DMS79 (cell line): Measurements from ENCODE around the gene MIEF1.
A peak's percentile ranks its signal among the peaks of the same experiment; 100 is the strongest.
"Not testable (repeated sequence)": the region's sequence is repeated elsewhere in the genome, so short reads cannot be mapped to it uniquely, and the experiment has no call there.

Experiments used
- DNase-seq: peaks from one replicate; lab custom pipeline; 2025; lab: John Stamatoyannopoulos, UW

MIEF1 gene

DNA sequence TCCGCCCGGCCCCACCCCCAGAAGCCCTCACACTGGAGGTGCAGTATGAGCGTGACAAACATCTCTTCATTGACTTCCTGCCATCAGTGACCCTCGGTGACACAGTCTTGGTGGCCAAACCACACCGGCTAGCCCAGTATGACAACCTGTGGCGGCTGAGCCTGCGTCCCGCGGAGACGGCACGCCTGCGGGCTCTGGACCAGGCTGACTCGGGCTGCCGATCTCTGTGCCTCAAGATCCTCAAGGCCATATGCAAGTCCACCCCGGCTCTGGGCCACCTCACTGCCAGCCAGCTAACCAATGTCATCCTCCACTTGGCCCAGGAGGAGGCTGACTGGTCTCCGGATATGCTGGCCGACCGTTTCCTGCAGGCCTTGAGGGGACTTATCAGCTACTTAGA lies 11.7 kb downstream of the MIEF1 start:
- no peak for DNase-seq

DNA sequence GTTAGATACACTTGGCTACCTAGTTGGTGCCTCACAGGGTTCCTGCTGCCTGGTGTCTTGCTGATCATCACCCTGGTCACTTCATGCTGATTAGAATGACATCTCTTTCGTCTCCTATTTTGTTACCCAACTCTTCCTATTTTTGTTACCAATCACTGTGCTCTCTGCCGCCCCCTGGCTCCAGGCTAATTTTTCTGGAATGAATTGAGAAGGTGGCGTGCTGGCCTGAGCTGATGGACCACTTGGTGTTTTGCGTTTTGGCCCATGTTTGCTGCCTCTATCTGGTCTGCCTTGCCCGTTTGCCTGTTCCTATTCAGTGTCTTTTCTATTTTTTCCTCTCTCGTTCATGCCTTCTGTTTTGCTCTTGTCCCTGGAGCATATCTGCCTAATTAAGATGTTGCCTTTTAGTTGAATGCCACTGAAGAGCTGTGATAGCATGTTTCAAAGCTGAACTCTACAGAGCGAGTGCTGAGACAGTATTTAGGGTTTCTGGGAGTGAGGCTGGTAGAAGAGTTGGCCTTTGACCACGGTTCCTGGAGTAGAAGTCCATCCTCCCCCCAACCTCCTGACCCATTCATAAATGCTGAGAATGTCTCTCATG lies 12.4 kb downstream of the MIEF1 start:
- DNase-seq: no peak

DNA sequence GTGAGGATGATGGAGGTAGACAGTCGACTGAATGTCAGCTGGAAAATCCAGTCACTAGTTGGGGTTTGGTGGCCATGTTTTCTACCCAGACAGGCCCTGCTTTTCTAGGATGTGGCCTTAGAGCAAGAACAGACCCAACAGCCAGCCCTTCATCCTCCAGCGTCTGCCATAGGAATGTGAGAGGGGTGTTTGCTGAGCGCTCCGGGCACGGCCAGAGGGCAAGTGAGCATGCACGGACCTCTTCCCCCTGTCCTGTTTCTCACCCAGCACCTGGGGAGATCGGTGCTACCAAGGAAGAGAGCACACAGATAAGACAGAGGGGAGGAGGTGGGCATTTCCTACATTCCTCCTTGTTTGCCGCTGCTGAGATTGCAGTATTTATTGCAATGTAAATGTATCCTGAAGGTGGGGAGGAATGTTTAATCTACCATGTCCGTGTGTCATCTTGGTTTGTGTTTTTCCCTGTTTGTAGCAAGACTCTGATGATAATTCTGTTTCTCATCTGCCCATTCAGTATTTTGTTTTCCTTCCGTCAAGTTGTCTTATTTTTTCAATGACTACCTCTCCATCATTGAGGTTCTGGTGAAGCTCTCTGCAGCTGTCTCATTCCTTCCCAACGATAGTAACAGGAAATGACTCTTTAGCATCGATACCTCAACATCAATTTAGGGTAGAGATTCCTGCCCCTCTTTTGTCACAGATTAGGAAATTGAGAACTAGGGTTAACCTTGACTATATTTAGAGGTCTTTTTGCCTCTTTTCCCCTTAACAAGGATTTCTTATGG lies 13.4 kb downstream of the MIEF1 start:
- no peak for DNase-seq

DNA sequence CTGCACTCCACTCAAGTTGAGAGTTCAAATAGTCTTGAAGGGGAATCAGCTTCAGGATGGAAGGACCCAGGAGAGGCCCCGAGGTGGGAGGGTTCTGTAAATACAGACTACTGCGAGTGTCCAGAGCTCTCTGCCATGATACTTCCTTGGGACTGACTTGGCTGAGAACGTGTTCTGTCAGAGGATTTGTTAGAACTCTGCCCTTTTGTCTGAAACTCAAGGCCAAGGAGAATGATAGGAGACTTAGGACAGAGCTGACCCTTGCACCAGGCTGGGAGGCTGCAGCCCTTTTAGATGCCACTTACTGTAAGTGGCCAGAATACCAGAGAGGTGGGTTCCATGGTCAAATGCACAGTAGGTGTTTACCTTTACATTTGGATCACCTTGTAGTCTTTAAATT lies 15.4 kb downstream of the MIEF1 start:
- no peak for DNase-seq

DNA sequence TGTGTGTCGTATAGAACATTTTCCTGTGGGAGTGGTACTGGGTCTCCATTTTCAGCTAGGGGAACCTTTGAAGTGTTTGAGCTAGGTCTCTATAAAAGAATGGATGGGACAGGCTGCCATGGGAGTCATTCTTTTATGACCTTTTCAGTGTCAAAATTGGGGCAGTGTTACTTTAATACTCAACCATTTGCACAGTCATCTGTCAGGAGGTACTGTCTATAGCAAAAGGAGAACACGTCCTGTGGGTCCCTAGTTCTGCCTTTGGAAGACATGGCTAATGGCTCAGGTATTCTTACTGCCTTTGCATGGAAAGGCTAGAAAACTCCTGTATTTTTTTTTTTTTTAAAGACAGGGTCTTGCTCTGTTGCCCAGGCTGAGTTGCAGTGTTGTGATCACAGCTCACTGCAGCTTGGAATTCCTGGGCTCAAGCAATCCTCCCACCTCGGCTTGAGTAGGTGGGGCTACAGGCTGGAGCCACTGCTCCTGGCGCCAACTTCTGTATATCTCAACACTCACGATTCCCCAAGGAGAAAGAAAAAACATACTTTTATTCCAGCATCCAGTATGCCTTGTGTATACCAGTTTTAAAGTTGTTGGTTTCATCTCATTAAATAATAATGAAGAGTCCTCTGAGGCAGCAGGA lies 16.2 kb downstream of the MIEF1 start:
- DNase-seq: no peak

DNA sequence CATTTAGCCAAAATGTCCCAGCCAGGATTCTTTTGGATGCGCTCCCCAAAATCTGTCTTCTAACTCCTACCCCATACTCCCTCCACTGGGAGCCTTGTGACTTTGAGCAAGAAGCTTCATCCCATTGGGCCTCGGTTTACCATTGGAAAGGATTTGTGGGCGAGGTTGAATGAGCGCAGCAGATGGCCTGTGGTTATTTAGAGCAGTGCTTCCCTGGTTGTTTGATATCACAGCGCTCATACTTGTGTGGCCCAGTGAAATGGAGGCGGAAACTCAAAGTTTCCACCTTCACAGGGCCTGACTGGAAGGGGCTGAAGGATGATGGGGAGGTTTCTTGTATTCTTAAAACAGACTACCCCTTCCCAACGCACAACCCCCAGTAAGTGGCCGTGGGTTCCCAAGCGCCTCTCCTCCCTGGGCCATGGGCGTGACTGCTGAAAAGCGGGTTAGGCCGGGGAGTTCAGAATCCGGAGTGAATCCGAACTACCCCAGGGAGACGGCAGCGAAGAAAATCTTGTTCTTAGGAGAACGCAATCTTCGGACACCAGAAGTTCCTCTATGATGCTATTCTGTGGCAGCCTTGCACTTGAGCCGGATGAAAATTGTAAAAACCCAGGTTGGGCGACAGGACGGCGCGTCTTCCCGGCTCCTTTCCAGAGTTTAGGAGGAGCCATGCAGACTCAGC lies 17.0 kb downstream of the MIEF1 start:
- no peak for DNase-seq

DNA sequence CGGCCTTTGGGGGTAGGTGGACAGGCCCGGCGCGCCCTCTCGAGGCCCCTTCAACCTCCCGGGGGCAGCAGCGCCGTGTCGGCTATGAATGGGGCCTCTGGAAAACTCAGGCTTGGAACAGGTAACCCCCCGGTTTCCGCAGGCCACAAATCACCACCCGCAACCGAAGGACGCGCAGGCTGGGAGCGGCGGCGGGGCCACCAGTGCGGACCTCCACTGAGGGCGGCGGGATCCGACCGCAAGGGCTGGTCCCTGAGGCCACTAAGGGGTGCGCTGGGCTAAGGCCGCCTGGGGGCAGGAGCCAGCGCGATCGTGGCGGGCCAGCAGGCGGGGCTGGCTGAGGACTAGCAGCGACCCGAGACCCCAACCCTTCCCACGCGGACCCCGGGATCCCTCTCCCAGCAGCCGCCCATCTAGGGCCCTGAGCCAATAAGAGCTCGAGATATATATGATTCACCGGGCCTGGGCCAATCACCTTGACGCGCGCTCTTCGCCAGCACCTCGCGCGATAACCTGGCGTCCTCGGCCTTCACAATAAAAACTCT lies 17.7 kb downstream of the MIEF1 start:
- peak; percentile 82 for DNase-seq

DNA sequence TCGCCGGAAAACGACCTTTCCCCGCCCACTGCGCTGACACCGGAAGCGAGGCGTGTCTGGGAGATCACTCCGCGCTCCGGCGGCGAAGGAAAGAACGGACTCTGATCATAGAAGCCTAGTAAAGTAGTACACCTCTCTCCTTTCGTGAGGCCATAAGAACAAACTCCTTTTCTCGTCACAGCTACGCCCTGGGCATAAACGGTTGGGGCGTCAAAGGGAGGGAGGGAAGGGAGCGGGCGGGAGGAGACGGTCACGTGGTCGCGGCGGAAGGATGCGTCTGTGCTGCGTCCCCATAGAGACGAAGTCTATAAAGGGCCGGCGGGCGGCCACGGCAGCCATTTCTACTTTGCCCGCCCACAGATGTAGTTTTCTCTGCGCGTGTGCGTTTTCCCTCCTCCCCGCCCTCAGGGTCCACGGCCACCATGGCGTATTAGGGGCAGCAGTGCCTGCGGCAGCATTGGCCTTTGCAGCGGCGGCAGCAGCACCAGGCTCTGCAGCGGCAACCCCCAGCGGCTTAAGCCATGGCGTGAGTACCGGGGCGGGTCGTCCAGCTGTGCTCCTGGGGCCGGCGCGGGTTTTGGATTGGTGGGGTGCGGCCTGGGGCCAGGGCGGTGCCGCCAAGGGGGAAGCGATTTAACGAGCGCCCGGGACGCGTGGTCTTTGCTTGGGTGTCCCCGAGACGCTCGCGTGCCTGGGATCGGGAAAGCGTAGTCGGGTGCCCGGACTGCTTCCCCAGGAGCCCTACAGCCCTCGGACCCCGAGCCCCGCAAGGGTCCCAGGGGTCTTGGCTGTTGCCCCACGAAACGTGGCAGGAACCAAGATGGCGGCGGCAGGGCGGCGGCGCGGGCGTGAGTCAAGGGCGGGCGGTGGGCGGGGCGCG lies 18.4 kb downstream of the MIEF1 start, which contains the start of gene ATF4:
TSS of gene ATF4 (plus strand) at position 337 of the 880 bp plus-strand sequence. CDS start 884 bp downstream, outside the sequence.
- DNase-seq: no peak

DNA sequence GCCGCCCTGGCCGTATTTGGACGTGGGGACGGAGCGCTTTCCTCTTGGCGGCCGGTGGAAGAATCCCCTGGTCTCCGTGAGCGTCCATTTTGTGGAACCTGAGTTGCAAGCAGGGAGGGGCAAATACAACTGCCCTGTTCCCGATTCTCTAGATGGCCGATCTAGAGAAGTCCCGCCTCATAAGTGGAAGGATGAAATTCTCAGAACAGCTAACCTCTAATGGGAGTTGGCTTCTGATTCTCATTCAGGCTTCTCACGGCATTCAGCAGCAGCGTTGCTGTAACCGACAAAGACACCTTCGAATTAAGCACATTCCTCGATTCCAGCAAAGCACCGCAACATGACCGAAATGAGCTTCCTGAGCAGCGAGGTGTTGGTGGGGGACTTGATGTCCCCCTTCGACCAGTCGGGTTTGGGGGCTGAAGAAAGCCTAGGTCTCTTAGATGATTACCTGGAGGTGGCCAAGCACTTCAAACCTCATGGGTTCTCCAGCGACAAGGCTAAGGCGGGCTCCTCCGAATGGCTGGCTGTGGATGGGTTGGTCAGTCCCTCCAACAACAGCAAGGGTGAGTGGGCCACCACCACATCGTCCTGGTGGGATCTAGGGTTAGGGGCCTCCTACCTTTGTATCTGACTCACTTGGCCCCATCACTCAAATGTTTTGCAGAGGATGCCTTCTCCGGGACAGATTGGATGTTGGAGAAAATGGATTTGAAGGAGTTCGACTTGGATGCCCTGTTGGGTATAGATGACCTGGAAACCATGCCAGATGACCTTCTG lies 19.2 kb downstream of the MIEF1 start:
- peak; percentile 39 for DNase-seq

DNA sequence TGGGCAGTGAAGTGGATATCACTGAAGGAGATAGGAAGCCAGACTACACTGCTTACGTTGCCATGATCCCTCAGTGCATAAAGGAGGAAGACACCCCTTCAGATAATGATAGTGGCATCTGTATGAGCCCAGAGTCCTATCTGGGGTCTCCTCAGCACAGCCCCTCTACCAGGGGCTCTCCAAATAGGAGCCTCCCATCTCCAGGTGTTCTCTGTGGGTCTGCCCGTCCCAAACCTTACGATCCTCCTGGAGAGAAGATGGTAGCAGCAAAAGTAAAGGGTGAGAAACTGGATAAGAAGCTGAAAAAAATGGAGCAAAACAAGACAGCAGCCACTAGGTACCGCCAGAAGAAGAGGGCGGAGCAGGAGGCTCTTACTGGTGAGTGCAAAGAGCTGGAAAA lies 20.0 kb downstream of the MIEF1 start:
- DNase-seq: not testable (repeated sequence)

DNA sequence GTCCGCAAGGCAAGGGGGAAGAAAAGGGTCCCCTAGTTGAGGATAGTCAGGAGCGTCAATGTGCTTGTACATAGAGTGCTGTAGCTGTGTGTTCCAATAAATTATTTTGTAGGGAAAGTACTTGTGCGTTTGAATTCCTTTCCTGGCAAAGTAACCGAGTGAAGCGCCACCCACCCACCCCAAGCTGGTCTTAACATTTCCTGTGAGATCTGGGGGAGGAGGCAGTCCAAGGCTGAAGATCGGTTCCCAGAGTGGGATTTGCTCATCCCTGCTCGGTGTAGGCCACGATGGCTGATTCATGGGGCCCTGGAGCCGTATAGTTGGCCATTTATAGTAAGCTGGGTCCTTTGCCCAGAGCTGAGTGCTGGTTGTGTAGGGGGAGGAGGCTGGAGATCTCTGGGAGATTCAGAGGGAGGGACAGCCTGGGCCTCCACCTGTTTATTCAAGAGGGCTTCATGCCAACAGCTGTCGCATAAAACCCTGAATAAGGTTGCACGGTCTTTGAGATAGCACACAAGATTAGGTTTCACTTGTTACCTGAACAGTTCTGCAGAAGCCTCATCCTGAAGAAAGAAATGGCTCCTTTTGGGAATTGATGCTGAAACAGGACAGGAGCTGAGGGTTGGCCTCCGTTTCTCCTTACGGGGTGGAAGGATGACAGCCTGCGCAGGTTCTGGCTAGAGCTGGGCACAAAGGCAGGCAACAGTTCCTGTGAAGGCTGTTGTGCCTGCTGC lies 20.6 kb downstream of the MIEF1 start:
- peak; percentile 44 for DNase-seq

DNA sequence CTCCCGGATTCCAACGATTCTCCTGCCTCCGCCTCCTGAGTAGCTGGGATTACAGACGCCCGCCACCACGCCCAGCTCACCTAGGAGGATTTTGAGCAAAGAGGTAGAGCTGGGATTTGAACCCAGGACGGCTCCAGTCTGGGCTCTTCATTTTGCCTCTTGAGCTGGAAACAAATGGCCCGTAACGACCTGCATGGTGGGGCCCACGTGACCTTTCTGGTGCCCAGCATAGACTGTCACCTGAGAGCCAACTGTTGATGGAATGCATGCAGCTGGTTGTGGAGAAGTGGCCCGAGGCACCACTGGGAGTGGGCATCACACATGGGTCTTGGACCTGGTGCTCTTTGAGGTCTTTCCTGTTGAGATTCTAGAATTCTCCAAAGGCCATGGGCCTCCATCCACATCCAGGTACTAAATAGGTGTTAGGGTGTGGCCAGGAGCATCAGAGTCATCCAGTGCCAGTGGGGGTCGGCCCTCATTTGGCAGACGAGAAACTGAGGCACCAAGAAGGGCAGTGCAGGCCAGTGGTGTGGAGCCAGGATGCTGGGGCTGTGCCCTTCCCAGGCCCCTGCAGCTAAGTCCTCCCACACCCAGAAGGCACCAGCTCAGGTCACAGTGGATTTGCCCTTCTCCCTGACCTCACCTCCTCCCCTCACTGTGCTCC lies 22.1 kb downstream of the MIEF1 start:
- no peak for DNase-seq

DNA sequence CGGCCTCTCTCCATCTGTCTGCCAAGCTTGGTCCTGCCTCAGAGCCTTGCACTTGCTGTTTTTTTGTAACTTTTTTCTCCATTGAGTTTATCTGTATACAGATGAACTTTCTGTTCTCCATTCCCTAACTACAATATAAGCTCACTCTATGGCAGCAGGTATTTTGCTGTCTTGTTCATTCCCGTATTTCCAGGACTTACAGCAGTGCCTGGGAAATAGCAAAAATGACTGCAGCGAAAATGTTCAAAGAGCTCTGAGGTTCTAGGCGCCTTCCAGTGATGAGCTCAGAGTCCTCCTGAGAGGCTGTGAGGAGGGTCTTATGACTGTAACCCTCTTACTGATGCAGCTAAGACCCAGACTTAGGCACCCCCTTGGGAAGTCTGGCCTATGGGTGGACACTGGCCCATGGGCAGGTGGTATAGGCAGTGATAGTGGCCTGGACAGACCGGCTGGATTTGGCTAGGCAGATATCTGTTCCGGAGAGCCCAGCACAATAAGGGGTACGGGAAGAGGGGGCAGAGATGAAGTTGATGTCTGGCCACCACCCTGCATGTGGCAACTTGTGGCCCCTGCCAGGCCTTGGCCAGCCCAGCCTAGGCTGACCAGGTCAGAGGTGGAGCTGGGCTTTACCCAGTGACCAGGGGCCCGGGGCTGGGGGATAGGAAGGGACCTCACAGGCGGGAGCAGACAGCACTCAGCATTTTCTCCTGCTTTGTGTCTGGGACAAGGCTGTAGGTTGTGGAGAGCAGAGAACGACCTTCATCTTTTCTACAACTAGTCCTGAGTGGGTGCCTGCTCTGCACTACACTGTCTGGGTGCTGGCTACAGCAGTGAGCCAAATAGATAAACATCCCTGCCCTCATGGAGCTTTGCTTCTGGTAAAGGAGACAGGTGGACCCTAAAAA lies 22.9 kb downstream of the MIEF1 start:
- no peak for DNase-seq

DNA sequence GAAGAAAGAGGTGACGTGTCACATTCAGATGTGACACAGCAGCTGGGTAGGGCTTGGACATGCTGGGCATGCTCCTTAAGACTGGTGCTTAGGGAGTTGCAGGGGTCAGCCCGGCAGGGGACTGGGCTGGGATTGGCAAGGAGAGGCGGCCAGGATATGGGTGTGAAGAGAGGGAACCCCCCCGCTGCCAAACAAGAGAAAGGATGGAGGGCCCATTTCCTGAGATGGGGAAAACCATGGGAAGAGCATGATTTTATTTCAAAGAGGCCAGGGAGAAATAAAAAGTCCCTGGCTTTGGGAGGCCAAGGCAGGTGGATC lies 23.5 kb downstream of the MIEF1 start:
- no peak for DNase-seq

DNA sequence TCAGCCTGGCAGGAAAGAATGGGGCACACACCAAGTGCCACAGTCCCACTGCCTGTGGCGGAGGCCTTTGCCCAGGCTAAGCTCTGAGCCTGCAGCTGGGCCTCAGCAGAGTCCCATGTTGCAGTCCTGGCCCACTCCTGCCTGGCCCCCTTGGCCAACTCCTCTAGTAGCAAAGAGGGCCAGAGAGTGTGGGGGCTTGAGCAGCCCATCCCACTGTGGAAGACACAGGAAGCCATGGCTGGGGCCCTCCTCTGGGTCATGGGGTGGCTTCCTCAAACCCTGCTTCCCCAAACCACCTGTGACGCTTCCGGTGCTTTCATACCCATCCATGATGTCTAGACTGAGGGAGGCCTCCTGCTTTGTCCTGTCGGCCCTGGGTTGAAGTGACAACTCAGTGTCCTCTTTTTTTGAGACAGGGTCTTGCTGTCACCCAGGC lies 24.7 kb downstream of the MIEF1 start:
- no peak for DNase-seq

DNA sequence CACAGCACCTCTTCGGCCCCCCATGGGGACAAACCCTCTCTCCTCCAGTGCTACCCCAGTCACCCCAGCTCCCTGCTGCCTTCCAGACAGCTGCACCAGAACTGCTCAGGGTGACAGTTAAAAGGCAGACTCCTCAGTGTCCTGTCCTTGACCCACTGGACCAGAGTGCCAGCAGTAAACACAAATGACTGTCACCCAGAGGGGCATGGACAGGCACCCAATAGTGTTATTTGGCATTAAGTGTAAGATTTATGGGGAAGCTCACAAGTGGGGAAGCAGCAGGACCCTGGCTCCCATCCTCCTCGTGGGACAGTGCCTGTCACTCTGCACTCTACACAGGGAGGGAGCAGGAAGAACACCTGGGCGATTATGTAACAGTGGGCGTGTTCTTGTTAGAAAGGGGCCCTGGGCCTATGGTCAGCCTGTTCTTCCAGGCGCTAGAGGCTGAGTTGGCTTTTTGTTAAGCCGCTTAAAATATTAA lies 25.4 kb downstream of the MIEF1 start:
- DNase-seq: no peak

DNA sequence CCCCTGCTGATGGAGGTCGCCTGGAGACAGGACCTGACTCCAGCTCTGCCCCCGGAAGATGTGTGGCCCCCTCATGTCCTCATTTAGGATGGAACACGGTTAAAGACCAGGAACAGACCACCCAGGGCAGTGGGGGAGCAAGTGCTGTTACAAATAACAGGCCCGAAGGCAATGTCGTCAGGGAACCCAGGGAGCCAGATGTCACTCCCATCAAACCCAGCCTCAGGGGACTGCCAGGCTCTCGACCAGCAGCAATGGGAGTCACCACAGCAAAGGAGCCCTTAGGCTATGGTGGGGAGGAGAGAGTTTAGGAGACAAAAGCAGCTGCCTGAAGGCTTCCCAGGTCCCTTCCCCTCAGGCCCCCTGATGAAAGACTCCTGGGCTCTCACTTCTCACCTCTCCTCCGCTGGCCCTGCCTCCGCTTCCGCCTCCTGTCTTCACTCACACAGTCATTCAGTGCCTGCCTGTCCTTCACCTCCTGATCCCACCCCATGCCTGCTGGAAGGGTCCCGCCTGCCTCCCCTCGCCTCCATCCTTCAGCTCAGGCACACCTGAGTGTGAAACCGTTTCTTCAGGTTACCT lies 26.1 kb downstream of the MIEF1 start:
- no peak for DNase-seq
